Measurements from ENCODE around the gene PDGFRB. TPM values are rescaled to one million over a fixed set of nuclear protein-coding genes. Genes with fewer than 3 reads are reported as not detected.

PDGFRB gene
- total RNA-seq, 1 experiment from 2014 or later, result 0.66 TPM

DNA sequence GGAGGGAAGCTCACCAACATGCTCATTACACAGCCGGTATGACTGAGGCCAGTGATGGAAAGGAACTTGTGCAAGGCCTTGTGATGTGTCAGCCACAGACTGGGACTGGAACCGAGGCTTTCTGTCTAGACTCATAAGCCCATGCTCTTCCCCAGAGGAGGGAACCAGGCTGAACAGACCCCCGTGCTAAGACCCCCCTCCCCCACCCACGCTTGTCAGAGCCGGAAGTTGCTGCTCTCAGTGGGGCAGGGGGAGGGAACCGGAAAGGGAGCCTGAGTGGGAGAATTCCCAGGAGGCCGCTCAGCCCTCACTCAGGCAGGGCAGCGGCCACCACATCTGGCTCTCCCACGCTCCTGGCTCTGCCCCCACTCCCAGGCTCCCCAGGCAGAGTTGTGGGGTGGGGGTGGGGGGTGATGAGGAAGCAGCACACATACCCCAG, 4.1 kb upstream of the PDGFRB start:
- H3K4me3 ChIP-seq (ENCODE audit: low read length), result no peak overlapping the region
- CTCF ChIA-PET, result interaction anchor here (0.7 kb wide), 1 partner anchor 51 kb away, joined by 7 read pairs; no protein-coding TSS in a partner anchor
- no peak overlapping the region for H2AFZ ChIP-seq (ENCODE audit: low read length)

GRCh38 chr5:150159031-150159430, 3.4 kb upstream of the PDGFRB start:
- Histone ChIP-seq H2AFZ (ENCODE audit: low read length) (no peak overlapping the region), H3F3A (ENCODE audit: low read length, unreplicated experiment) (no peaks in the 10 kb centered on the region), H4K20me1 (ENCODE audit: low read length) (no peaks in the 10 kb centered on the region), H3K9me2 (replicated peaks; ENCODE audit: low read length) (no peaks in the 10 kb centered on the region), H3K79me2 (ENCODE audit: low read length) (no peaks in the 10 kb centered on the region), H3K9ac (ENCODE audit: low read length) (no peak overlapping the region), H3K27ac (ENCODE audit: low read length) (no peak overlapping the region), H3K4me3 (ENCODE audit: low read length) (no peak overlapping the region), H3K4me2 (ENCODE audit: low read length) (no peak overlapping the region), H3K4me1 (ENCODE audit: insufficient read depth, low read length) (peaks cover 5% of the 10 kb centered on the region; the same call in 1 of the 2 replicates), H3K9me3 (ENCODE audit: low read length) (no peaks in the 10 kb centered on the region), H3K36me3 (ENCODE audit: low read depth, low read length) (no peaks in the 10 kb centered on the region), H3K27me3 (ENCODE audit: low read length) (no peaks in the 10 kb centered on the region)
- DNase-seq (no peak), ATAC-seq (no peak)
- ChIA-PET POLR2A (ENCODE audit: unreplicated experiment) (no interaction called here), CTCF (interaction anchor here (0.6 to 0.7 kb wide), 2 partner anchors 51 to 642 kb away, joined by 3 to 7 read pairs; no protein-coding TSS in a partner anchor)
- BruUV-seq (replicated peaks), result no TSS peak
- no peak for TF ChIP-seq EZH2phosphoT487 (IDR thresholded peaks at IDR 0.05; ENCODE audit: borderline replicate concordance, low read length)
- TF ChIP-seq EZH2 (IDR thresholded peaks at IDR 0.05; ENCODE audit: low read length, unreplicated experiment), result no peak
- TF ChIP-seq CTCF (conservative IDR thresholded peaks at IDR 0.05; ENCODE audit: low read depth, low read length), result no peak
- intact Hi-C loops (cut with micrococcal nuclease), result no loop called here

More for the DNA sequence above, 4.1 kb upstream of the PDGFRB start:
- Histone ChIP-seq H3K4me1 (ENCODE audit: insufficient read depth, low read length) (peaks cover 5% of the 10 kb centered on the region; the same call in 1 of the 2 replicates), H3K9me3 (ENCODE audit: low read length) (no peaks in the 10 kb centered on the region), H3K36me3 (ENCODE audit: low read depth, low read length) (no peaks in the 10 kb centered on the region), H3K4me2 (ENCODE audit: low read length) (no peak overlapping the region), H3K9ac (ENCODE audit: low read length) (no peak overlapping the region), H3K9me2 (replicated peaks; ENCODE audit: low read length) (no peaks in the 10 kb centered on the region), H3K27ac (ENCODE audit: low read length) (no peak overlapping the region), H3K27me3 (ENCODE audit: low read length) (no peaks in the 10 kb centered on the region), H4K20me1 (ENCODE audit: low read length) (no peaks in the 10 kb centered on the region), H3K79me2 (ENCODE audit: low read length) (no peaks in the 10 kb centered on the region), H3F3A (ENCODE audit: low read length, unreplicated experiment) (no peaks in the 10 kb centered on the region)
- POLR2A ChIA-PET (ENCODE audit: unreplicated experiment), result no interaction called here
- intact Hi-C loops (cut with micrococcal nuclease), result no loop called here
- no peak for DNase-seq
- no TSS peak for BruUV-seq (replicated peaks)
- ATAC-seq, result no peak
- no peak for TF ChIP-seq EZH2 (IDR thresholded peaks at IDR 0.05; ENCODE audit: low read length, unreplicated experiment)
- no peak for TF ChIP-seq CTCF (conservative IDR thresholded peaks at IDR 0.05; ENCODE audit: low read depth, low read length)
- no peak for TF ChIP-seq EZH2phosphoT487 (IDR thresholded peaks at IDR 0.05; ENCODE audit: borderline replicate concordance, low read length)

DNA sequence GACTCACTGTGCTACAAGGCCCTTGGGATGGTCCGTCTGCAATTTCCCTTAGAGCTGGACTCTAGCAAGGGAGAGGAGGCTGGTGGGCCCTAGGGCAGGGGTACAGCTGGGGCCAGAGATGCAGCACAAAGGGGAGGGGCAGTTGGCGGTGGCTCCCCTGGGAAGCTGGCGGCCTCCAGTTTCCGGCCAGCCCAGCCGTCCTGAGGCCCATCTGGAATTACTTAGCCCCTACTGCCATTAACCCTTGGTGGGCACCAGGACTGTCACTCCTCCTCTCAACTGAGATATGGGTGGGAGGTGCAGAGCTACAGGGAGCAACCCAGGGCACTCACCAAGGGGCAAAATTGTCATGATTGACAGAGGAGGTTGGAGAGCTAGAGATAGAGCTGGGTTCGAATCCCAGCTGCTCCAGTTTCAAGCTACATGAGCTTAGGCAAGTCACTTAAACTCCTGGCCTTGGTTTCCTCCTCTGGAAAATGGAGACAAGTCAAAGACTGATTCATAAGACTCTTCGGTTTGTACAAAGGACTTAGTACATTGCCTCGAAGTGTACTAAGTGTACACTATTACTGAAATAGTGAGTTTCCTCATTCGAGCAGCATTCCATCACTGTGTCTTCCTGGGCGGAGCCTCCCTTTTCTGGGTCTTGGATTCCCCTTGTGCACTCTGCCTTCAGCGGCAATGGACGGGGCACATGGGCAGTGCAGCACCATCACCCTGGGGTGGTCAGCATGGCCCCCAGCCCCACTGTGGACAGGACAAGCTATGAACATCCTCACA, 2.7 kb upstream of the PDGFRB start:
- Histone ChIP-seq H3K27ac (ENCODE audit: low read length) (no peak overlapping the region), H3K9me3 (ENCODE audit: low read length) (no peaks in the 10 kb centered on the region), H3K27me3 (ENCODE audit: low read length) (no peaks in the 10 kb centered on the region), H3F3A (ENCODE audit: low read length, unreplicated experiment) (no peaks in the 10 kb centered on the region), H2AFZ (ENCODE audit: low read length) (no peak overlapping the region), H3K9ac (ENCODE audit: low read length) (no peak overlapping the region), H3K4me3 (ENCODE audit: low read length) (no peak overlapping the region), H3K4me2 (ENCODE audit: low read length) (no peak overlapping the region), H3K36me3 (ENCODE audit: low read depth, low read length) (no peaks in the 10 kb centered on the region), H3K4me1 (ENCODE audit: insufficient read depth, low read length) (peaks cover 5% of the 10 kb centered on the region; the same call in 1 of the 2 replicates), H3K79me2 (ENCODE audit: low read length) (no peaks in the 10 kb centered on the region), H3K9me2 (replicated peaks; ENCODE audit: low read length) (no peaks in the 10 kb centered on the region), H4K20me1 (ENCODE audit: low read length) (no peaks in the 10 kb centered on the region)
- TF ChIP-seq EZH2 (IDR thresholded peaks at IDR 0.05; ENCODE audit: low read length, unreplicated experiment) (no peak), EZH2phosphoT487 (IDR thresholded peaks at IDR 0.05; ENCODE audit: borderline replicate concordance, low read length) (no peak), CTCF (conservative IDR thresholded peaks at IDR 0.05; ENCODE audit: low read depth, low read length) (no peak)
- DNase-seq (no peak), ATAC-seq (no peak)
- ChIA-PET POLR2A (ENCODE audit: unreplicated experiment) (no interaction called here), CTCF (interaction anchor here (0.6 kb wide), 1 partner anchor 74 kb away, joined by 3 read pairs; no protein-coding TSS in a partner anchor)
- no TSS peak for BruUV-seq (replicated peaks)
- intact Hi-C loops (cut with micrococcal nuclease), result no loop called here
